Activated CD4-positive, alpha-beta T cell treated with anti-CD3 and anti-CD28 coated beads for 1 hour (primary cell): ENCODE data around the gene GLUL.

Experiments used
- DNase-seq: peaks from one replicate; pipeline ENCODE4 v3.0.0-alpha.2; 2020

The GLUL gene

GRCh38 chr1:182391362-182392049 lies at the start of gene GLUL:
Gene GLUL (minus strand): TSS chr1:182391790. CDS start chr1:182388737, 3,053 bp downstream.
- peak; percentile 59 for DNase-seq

GRCh38 chr1:182438326-182438725 lies 46.7 kb upstream of the GLUL start:
- DNase-seq = no peak

- no peak for DNase-seq
These were observed 42.0 kb upstream of the GLUL start for GRCh38 chr1:182433580-182433979.

- no peak for DNase-seq
These were observed 39.7 kb upstream of the GLUL start for GRCh38 chr1:182431278-182431677.

- no peak for DNase-seq
These were observed 38.9 kb upstream of the GLUL start for GRCh38 chr1:182430263-182431068.

- DNase-seq = no peak
These were observed 36.5 kb upstream of the GLUL start for GRCh38 chr1:182428043-182428442.

- DNase-seq = no peak
These were observed 35.1 kb upstream of the GLUL start for GRCh38 chr1:182426442-182427430.

GRCh38 chr1:182415789-182416188 lies 24.2 kb upstream of the GLUL start:
- DNase-seq = no peak

- no peak for DNase-seq
These were observed 22.4 kb upstream of the GLUL start for GRCh38 chr1:182413969-182414368.

- DNase-seq = no peak
These were observed 21.9 kb upstream of the GLUL start for GRCh38 chr1:182413486-182413885.

GRCh38 chr1:182410620-182411273 lies 19.2 kb upstream of the GLUL start:
- no peak for DNase-seq

GRCh38 chr1:182410138-182410537 lies 18.5 kb upstream of the GLUL start:
- no peak for DNase-seq

GRCh38 chr1:182408435-182409075 lies 17.0 kb upstream of the GLUL start:
- no peak for DNase-seq

GRCh38 chr1:182407724-182408123 lies 16.1 kb upstream of the GLUL start:
- no peak for DNase-seq

- no peak for DNase-seq
These were observed 14.4 kb upstream of the GLUL start for GRCh38 chr1:182406012-182406411.

- DNase-seq = no peak
These were observed 14.0 kb upstream of the GLUL start for GRCh38 chr1:182405578-182405977.

GRCh38 chr1:182404781-182405180 lies 13.2 kb upstream of the GLUL start:
- DNase-seq = no peak

GRCh38 chr1:182400567-182400966 lies 9.0 kb upstream of the GLUL start, which contains the start of gene TEDDM1:
Gene TEDDM1 (minus strand): TSS chr1:182400667. CDS start chr1:182400485, 182 bp downstream.
- DNase-seq = no peak

- no peak for DNase-seq
These were observed 6.2 kb upstream of the GLUL start for GRCh38 chr1:182397653-182398393.

GRCh38 chr1:182395906-182396305 lies 4.3 kb upstream of the GLUL start:
- no peak for DNase-seq
